Activated T-cell treated with anti-CD3 and anti-CD28 coated beads, Interleukin-2, amount 50 U/mL, for 48 hours (primary cell): ENCODE results near the gene MTCP1.
A peak's percentile ranks its signal among the peaks of the same experiment; 100 is the strongest.

Source experiments
- DNase-seq, 2 experiments: peaks; one replicate each; pipeline ENCODE4 v3.0.0-alpha.2; 2020

Gene MTCP1, protein sequence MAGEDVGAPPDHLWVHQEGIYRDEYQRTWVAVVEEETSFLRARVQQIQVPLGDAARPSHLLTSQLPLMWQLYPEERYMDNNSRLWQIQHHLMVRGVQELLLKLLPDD

GRCh38 chrX:155070975-155071693 lies at the start of gene MTCP1, which contains the start of the genes BRCC3 and CMC4:
Gene MTCP1 (minus strand): TSS chrX:155071136. CDS start chrX:155066010, 5,126 bp downstream.
Gene BRCC3 (plus strand): TSS chrX:155071508. CDS start chrX:155071528, 20 bp downstream.
Gene CMC4 (minus strand): TSS chrX:155071136. CDS start chrX:155064023, 7,113 bp downstream.
- peak; percentile 81 to 83 for DNase-seq

- DNase-seq = no peak
Observed at GRCh38 chrX:155115174-155115819, 44.4 kb upstream of the MTCP1 start.

GRCh38 chrX:155113097-155113496 lies 42.2 kb upstream of the MTCP1 start:
- no peak for DNase-seq

DNA sequence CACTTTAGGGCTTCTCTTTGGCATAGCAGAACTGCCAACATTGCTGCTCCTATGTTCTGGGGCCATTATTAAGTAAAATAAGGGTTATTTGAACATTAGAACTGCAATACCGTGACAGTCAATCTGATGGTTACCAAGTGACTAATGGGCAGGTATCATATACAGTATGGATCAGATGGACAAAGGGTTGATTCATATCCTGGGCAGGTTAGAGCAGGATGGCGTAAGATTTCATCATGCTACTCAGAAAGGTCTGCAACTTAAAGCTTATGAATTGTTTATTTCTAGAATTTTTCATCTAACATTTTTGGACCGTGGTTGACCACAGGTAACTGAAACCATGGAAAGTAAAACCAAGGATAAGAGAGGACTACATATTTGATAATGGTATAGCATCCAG lies 41.2 kb upstream of the MTCP1 start:
- DNase-seq = no peak

- no peak for DNase-seq
Observed at GRCh38 chrX:155108427-155108826, 37.5 kb upstream of the MTCP1 start.

DNA sequence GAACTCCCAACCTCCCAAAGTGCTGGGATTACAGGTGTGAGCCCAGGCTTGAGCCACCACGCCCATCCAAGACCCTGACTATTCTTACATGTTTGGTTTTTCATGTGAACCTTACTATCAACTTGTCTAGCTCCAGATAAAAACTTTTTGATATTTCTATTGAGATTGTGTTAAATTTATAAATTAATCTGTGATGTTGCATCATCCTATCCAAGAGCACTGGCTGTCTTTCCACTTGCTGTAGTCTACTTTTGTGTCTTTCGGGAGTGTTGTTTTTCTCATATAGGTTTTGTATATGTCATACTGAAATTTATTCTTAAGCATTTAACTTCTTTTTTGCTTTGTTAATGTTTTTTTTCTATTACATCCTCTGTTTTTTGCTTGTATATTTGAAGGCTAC lies 35.0 kb upstream of the MTCP1 start:
- no peak for DNase-seq

DNA sequence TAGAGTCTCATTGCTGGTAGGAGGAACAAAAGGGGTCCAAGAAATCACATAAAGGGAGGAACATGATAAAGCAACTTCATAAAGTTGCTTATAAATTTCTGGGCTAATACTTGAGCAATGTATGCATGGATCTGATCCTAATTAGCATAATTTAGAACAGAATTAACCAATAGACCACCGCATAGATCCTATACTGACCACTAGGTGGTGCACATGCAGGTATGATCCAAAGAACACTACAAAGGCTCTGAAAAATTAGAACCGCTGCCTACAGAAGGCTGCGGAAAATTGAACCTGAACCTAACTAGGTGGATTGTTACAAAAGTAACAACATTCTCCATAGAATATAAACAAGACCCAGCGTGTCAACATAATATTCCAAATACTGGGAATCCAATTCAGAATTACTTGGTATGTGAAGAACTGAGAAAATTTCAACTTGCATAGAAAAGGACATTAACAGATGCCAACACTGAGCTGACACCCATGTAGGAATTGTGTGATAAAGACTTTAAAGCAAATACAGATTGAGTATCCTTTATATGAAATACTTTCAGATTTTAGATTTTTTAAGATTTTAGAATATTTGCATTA lies 23.6 kb upstream of the MTCP1 start:
- DNase-seq = no peak

GRCh38 chrX:155086961-155087735 lies 16.2 kb upstream of the MTCP1 start:
- no peak for DNase-seq

DNA sequence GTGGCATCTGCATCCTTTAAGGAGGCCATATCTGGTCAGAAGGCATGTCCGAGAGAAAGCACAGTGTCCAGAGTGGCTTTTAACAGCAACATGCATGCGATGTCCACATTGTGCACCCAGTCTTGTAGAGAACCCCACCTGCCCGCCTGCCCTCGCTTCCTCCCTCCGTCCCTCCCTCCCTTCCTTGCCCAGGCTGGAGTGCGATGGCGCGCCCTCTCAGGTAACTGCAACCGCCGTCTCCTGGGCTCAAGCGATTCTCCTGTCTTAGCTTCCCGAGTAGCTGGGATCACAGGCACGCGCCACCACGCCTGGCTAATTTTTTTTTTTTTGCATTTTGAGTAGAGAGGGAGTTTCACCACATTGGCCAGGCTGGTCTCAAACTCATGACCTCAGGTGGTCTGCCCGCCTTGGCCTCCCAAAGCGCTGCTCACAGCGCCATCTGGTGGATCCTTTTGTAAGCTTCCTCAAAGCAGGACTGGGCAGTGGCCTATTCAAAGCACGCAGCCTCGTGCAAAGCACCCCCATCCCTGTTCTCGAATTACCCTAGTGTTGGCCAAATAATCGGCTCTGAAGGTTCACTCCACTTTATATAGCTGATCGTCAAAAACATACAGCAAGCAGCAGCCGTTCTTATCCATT lies 15.4 kb upstream of the MTCP1 start:
- DNase-seq = peak; percentile 60 to 63

- DNase-seq = no peak
Observed at GRCh38 chrX:155071694-155072280, 851 bp upstream of the MTCP1 start.

DNA sequence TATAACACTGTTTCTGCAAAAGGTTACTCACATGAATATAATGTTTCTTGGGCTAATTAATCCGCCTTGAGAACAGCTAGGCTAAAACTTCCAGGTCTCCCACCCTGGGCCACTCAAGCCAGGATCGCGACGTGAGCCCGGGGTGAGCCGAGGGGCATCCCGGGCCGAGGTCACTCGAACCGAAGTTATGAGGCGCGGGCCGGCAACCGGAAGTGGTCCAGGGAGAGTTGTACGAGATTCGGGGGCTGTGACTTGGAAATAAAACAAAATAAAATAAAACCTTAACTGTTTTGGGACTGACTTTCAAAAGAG lies 317 bp downstream of the MTCP1 start:
- DNase-seq = no peak

- no peak for DNase-seq
Observed at GRCh38 chrX:155070038-155070437, 898 bp downstream of the MTCP1 start.

- no peak for DNase-seq
Observed at GRCh38 chrX:155069414-155069813, 1.5 kb downstream of the MTCP1 start.

DNA sequence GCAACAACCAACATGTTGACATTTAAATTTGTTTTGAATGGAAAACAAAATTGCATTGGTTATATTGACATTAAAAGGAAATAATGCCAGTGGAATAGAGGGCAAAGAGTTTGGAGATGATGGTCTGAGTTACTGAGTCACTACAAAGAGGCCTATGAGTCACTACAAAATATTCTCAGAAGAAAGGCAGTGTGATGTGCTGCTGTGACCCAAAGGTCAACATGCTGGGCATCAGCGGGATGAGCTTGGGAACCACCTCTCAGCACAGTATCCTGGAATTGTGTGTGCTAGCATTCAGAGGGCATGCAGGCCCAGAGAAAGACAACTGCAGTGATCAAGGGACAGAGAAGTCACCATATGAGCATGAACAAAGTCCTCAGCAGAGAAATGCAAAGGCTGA lies 2.8 kb downstream of the MTCP1 start:
- DNase-seq = no peak

DNA sequence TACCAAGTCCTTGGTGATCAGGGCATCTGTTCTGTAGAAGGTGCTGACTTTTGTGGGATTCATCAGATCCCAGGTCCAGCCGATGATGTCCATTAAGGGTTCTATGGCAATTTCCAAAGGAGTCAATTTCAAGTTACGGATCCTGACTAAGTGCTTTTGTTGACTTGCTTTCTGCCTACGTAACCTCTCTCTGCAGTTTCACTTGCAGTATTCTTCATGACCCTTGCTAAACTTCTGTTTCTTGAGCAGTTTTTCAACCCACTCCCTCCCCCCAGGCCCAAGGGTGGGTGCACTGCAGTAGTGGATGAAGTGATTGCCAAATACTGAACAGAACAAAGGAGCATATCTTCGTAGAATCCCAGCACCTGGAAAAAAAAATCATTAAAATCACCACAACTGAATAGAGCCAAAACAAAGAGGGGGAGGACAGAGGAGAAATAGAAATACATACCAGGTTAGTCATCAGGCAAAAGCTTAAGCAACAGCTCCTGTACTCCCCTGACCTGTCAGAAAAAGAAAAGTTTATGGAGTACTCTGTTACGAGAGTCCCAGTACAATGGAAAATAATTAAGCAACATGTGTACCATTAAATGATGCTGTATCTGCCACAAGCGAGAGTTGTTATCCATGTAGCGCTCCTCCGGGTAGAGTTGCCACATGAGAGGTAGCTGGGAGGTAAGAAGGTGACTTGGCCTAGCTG lies 5.8 kb downstream of the MTCP1 start:
- DNase-seq = no peak

- DNase-seq = no peak
Observed at GRCh38 chrX:155061760-155062159, 9.2 kb downstream of the MTCP1 start.

GRCh38 chrX:155056877-155057792 lies 13.8 kb downstream of the MTCP1 start:
- DNase-seq = peak; percentile 68 to 69

GRCh38 chrX:155056471-155056870 lies 14.5 kb downstream of the MTCP1 start:
- DNase-seq = no peak

GRCh38 chrX:155055494-155055893 lies 15.4 kb downstream of the MTCP1 start:
- no peak for DNase-seq

DNA sequence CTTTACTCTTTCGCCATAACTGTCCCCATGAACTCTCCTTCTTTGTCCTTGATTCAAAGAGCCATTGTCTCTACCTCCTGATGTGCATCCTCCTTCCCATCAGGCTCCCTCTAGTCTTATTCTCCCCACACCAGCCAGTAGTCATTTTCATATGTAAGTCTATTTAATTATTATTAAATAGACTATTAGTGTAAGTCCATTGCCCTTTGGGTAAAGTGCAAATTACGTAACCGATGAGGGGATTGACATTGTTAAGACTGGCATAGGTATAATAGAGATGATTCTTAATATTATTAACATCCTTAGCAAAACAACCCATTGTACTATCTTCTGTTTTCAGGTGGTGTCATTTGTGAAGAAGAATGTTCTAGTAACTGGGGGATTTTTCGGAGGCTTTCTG lies 16.7 kb downstream of the MTCP1 start:
- DNase-seq = no peak
